Measurements from ENCODE around the gene ARNT2.

- TF ChIP-seq GATA2 (IDR thresholded peaks at IDR 0.05; ENCODE audit: low read depth, low read length): no peak
- no peak for TF ChIP-seq GATA3 (IDR thresholded peaks at IDR 0.05; ENCODE audit: low read depth, low read length)
Measured at GRCh38 chr15:80386151-80386550, 18.0 kb upstream of the ARNT2 start.
